ENCODE data around the gene SNUPN.
"Not testable (repeated sequence)": the region's sequence is repeated elsewhere in the genome, so short reads cannot be mapped to it uniquely, and the experiment has no call there.

The SNUPN gene

GRCh38 chr15:75561888-75562287 lies 63.6 kb downstream of the SNUPN start:
- no peak for TF ChIP-seq POLR2A (IDR thresholded peaks at IDR 0.05; ENCODE audit: low read length)
- no peak for TF ChIP-seq GATA1 (IDR thresholded peaks at IDR 0.05; ENCODE audit: low read depth, low read length)
- no peak for DNase-seq

DNA sequence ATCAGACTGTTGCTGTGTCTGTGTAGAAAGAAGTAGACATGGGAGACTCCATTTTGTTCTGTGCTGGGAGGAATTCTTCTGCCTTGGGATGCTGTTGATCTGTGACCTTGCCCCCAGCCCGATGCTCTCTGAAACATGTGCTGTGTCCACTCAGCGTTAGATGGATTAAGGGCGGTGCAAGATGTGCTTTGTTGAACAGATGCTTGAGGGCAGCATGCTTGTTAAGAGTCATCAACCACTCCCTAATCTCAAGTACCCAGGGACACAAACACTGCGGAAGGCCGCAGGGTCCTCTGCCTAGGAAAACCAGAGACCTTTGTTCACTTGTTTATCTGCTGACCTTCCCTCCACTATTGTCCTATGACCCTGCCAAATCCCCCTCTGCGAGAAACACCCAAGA lies 66.2 kb downstream of the SNUPN start:
- not testable (repeated sequence) for DNase-seq

DNA sequence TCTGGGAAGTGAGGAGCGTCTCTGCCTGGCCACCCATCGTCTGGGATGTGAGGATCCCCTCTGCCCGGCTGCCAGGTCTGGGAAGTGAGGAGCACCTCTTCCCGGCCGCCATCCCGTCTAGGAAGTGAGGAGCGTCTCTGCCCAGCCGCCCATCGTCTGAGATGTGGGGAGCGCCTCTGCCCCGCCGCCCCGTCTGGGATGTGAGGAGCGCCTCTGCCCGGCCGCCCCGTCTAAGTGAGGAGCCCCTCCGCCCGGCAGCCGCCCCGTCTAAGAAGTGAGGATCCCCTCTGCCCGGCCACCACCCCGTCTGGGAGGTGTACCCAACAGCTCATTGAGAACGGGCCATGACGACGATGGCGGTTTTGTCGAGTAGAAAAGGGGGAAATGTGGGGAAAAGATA lies 66.6 kb downstream of the SNUPN start:
- not testable (repeated sequence) for DNase-seq

- no peak for DNase-seq
- no peak for TF ChIP-seq GATA1 (IDR thresholded peaks at IDR 0.05; ENCODE audit: low read depth, low read length)
- TF ChIP-seq POLR2A (IDR thresholded peaks at IDR 0.05; ENCODE audit: low read length): no peak
Measured at GRCh38 chr15:75554717-75555116, 70.8 kb downstream of the SNUPN start.

- no peak for TF ChIP-seq POLR2A (IDR thresholded peaks at IDR 0.05; ENCODE audit: low read length)
- TF ChIP-seq GATA1 (IDR thresholded peaks at IDR 0.05; ENCODE audit: low read depth, low read length): no peak
- no peak for DNase-seq
Measured at GRCh38 chr15:75553659-75554058, 71.9 kb downstream of the SNUPN start.

- TF ChIP-seq POLR2A (IDR thresholded peaks at IDR 0.05; ENCODE audit: low read length) (no peak), GATA1 (IDR thresholded peaks at IDR 0.05; ENCODE audit: low read depth, low read length) (no peak)
- no peak for DNase-seq
Measured at GRCh38 chr15:75551091-75551490, 74.4 kb downstream of the SNUPN start.

Measured in erythroblast (primary cell).